Panc1 (cell line): ENCODE measurements around the gene RNASE3. TPM values are rescaled to one million over a fixed set of nuclear protein-coding genes. Genes with fewer than 3 reads are reported as not detected.
"Not testable (repeated sequence)": the region's sequence is repeated elsewhere in the genome, so short reads cannot be mapped to it uniquely, and the experiment has no call there.

ENCODE experiments used
- ATAC-seq: fragments of 200-7000 bp; cut with Tn5 transposase; 2 replicates; pipeline ENCODE4 v1.9.1; 2020; ENCODE audit warnings: mild to moderate bottlenecking, moderate library complexity
- Bru-seq: library from RNA; stranded (reverse); fragments of 400-500 nt; gene quantifications from one replicate; lab custom pipeline; 2021; lab: Mats Ljungman, UMichigan
- BruChase-seq, 2 experiments: library from RNA; stranded (reverse); fragments of 400-500 nt; gene quantifications; one replicate each; lab custom pipeline; 2021; lab: Mats Ljungman, UMichigan
- BruUV-seq: library from RNA; stranded (reverse); fragments of 400-500 nt; replicated peaks from 2 replicates; lab custom pipeline; 2021; lab: Mats Ljungman, UMichigan
- CTCF ChIA-PET: fragments of 300-600 bp; sonication (Branson Sonifier 250); formaldehyde crosslinking; loops from one replicate; lab custom pipeline; 2022; ENCODE audit warnings: antibody characterized with exemption; lab: Charles Lee
- POLR2A ChIA-PET: fragments of 300-600 bp; sonication (Branson Sonifier 250); formaldehyde crosslinking; loops from one replicate; lab custom pipeline; 2022; ENCODE audit warnings: antibody characterized with exemption; lab: Charles Lee
- DNase-seq: peaks from one replicate; pipeline ENCODE4 v3.0.0-alpha.2; 2010; ENCODE audit warnings: low read depth, low spot score
- H3K27ac ChIP-seq: 2 replicates; pipeline ENCODE4 v1.5.1; 2011; ENCODE audit warnings: mild to moderate bottlenecking, low read length, inconsistent platforms
- H3K27me3 ChIP-seq: fragments of 200-500 bp; sonication (Bioruptor generic); 2 replicates; pipeline ENCODE4 v1.6.0; 2014; ENCODE audit warnings: low read length, inconsistent platforms; ENCODE audit not compliant: control insufficient read depth, insufficient read depth
- H3K36me3 ChIP-seq: fragments of 200-500 bp; sonication (Bioruptor generic); 2 replicates; pipeline ENCODE4 v1.5.1; 2014; ENCODE audit warnings: inconsistent platforms, mild to moderate bottlenecking, low read length, moderate library complexity; ENCODE audit not compliant: control insufficient read depth, insufficient read depth
- H3K4me1 ChIP-seq: 2 replicates; pipeline ENCODE4 v1.5.1; 2011; ENCODE audit warnings: inconsistent platforms, mild to moderate bottlenecking, low read length, moderate library complexity; ENCODE audit not compliant: control insufficient read depth, insufficient read depth
- H3K4me3 ChIP-seq, 2 experiments: 2 replicates each; pipeline ENCODE4 v1.5.1; 2011 to 2012; ENCODE audit warnings: low read depth in 2 of 2, low read length in 2 of 2, mild to moderate bottlenecking in 2 of 2, inconsistent platforms in 1 of 2, moderate library complexity in 1 of 2
- H3K9me3 ChIP-seq: fragments of 200-500 bp; sonication (Bioruptor generic); 2 replicates; pipeline ENCODE4 v1.5.1; 2014; ENCODE audit warnings: low read depth, mild to moderate bottlenecking, inconsistent platforms, low read length, moderate library complexity; ENCODE audit not compliant: control insufficient read depth, insufficient read depth
- CTCF ChIP-seq: fragments of 450-650 bp; IDR thresholded peaks from 2 replicates; pipeline ENCODE4 v1.5.1; 2017; ENCODE audit warnings: mild to moderate bottlenecking
- POLR2AphosphoS5 ChIP-seq: IDR thresholded peaks from 2 replicates; pipeline ENCODE4 v1.6.1; 2012; ENCODE audit warnings: mild to moderate bottlenecking, low read depth, low read length, moderate library complexity
- REST ChIP-seq, 2 experiments: IDR thresholded peaks; 2 replicates each; pipeline ENCODE4 v1.6.1; 2011 to 2012; ENCODE audit warnings: low read depth in 2 of 2, control low read depth in 1 of 2, low read length in 1 of 2, mild to moderate bottlenecking in 1 of 2, moderate library complexity in 1 of 2; ENCODE audit not compliant: insufficient read depth in 1 of 2
- SIN3A ChIP-seq: IDR thresholded peaks from 2 replicates; pipeline ENCODE4 v1.6.1; 2012; ENCODE audit warnings: low read depth, mild to moderate bottlenecking, low read length, moderate library complexity, borderline replicate concordance; ENCODE audit not compliant: insufficient read depth
- TCF7L2 ChIP-seq: IDR thresholded peaks from 2 replicates; pipeline ENCODE4 v1.6.1; 2011; ENCODE audit warnings: mild to moderate bottlenecking, low read depth, low read length, inconsistent platforms
- in situ Hi-C: cut with HindIII; loops from 2 replicates; pipeline ENCODE4 v1.10.0; 2016; ENCODE audit warnings: low sequenced_read_pairs, low pct_unique_long_range_greater_than_20kb
- intact Hi-C: fragments of 100-400 bp; cut with micrococcal nuclease; formaldehyde crosslinking; loops from one replicate; pipeline ENCODE4 v1.10.0; 2022; ENCODE audit not compliant: unreplicated experiment
- long read RNA-seq: library from polyadenylated mRNA; unstranded; transcript quantifications from one replicate; pipeline ENCODE4 v2.0.0, GENCODE V29; 2021; ENCODE audit not compliant: unreplicated experiment
- polyA plus RNA-seq: library from polyadenylated mRNA; unstranded; fragments of >200 nt; gene quantifications from one replicate; pipeline ENCODE4 v1.2.1, GENCODE V29; 2012; ENCODE audit warnings: missing spikeins; ENCODE audit not compliant: insufficient read length
- total RNA-seq: library from RNA; stranded (reverse); gene quantifications from one replicate; pipeline ENCODE4 v1.2.1, GENCODE V29; 2021; ENCODE audit not compliant: unreplicated experiment

RNASE3 gene
- total RNA-seq (not detected), Bru-seq, nascent RNA (not detected), BruChase-seq, experiment 1, labeled RNA remaining after a 2-hour chase (not detected), BruChase-seq, experiment 2, labeled RNA remaining after a 6-hour chase (not detected)
- not detected for polyA plus RNA-seq
- long read RNA-seq: 0 reads

GRCh38 chr14:20891126-20891825 lies at the start of gene RNASE3:
TSS of gene RNASE3 (plus strand) at chr14:20891385. CDS start at chr14:20891687, 302 bp downstream.
- ATAC-seq, in situ Hi-C loops, H3K27ac ChIP-seq, BruUV-seq, H3K27me3 ChIP-seq, H3K36me3 ChIP-seq, H3K9me3 ChIP-seq, POLR2A ChIA-PET, CTCF ChIA-PET, H3K4me1 ChIP-seq, intact Hi-C loops, H3K4me3 ChIP-seq, DNase-seq: not testable (repeated sequence)

- no peak for TF ChIP-seq TCF7L2
- no peak for TF ChIP-seq POLR2AphosphoS5
- no peak for TF ChIP-seq REST (IDR thresholded peaks at IDR 0.05; ENCODE audit: insufficient read depth in 1 of 2, low read depth in 2 of 2, low read length in 1 of 2)
- TF ChIP-seq SIN3A: no peak
- TF ChIP-seq CTCF: no peak
- no peaks in the 10 kb centered on the region for H3K36me3 ChIP-seq
- H3K9me3 ChIP-seq: no peaks in the 10 kb centered on the region
- H3K27me3 ChIP-seq: no peaks in the 10 kb centered on the region
- ATAC-seq: no peak
- H3K4me1 ChIP-seq: no peaks in the 10 kb centered on the region
- POLR2A ChIA-PET: no interaction called here
- no peak for DNase-seq
- no peak overlapping the region for H3K27ac ChIP-seq
- in situ Hi-C loops: no loop called here
- H3K4me3 ChIP-seq: no peak overlapping the region
- intact Hi-C loops: no loop called here
- CTCF ChIA-PET: interaction anchor here (0.8 kb wide), 1 partner anchor 11 kb away, joined by 3 read pairs; no protein-coding TSS in a partner anchor
- BruUV-seq: no TSS peak
These were observed 44.6 kb upstream of the RNASE3 start for GRCh38 chr14:20846560-20846959.
